ENCODE data around the gene INPP4A.

Gene INPP4A

DNA sequence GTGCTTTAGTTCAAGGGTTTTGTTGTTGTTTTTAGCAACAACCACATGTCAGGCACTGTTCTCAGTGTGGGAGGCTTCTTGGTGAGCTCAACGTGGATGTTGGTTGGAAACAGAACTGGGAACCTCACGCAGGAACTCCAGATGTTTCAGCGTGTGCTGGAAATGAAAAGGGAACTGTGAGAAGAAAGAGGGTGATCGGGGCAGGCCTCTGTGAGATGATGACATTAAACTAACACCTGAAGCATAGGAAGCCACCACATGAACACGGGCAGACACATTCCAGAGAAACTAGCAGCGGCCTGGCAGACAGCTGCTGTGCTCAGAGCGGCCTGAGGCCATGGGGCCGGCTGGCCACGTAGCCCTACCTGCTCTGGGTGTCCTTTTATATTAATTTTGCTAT, 97.2 kb downstream of the INPP4A start:
- TF ChIP-seq CTCF (IDR thresholded peaks at IDR 0.05; ENCODE audit: control insufficient read depth, insufficient read depth, low read depth, low read length, missing control alignments), result no peak
- H3K4me3 ChIP-seq (ENCODE audit: control insufficient read depth, low read depth, low read length), result no peak overlapping the region
- DNase-seq (ENCODE audit: low read depth), result no peak

DNA sequence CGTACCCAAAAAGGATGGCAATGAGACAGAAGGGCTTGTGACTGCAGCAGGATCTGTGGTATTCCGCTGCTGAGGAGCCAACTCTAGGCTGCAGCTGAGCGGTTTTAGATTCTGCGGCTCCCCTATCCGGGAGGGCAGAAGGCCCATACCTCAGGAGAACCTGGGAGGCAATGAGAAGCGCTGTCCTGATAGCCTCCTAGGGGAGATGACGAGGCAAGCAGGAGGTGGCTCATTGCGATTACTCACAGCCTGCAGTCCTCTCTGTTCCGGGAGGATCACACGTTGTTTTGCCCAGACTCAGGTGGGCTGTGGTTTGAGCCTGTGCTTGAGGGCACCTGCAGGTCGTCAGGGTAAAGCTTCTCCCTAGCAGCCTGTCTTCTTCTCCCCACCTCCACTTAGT, 98.6 kb downstream of the INPP4A start:
- DNase-seq (ENCODE audit: low read depth), result no peak
- H3K4me3 ChIP-seq (ENCODE audit: control insufficient read depth, low read depth, low read length), result no peak overlapping the region
- no peak for TF ChIP-seq CTCF (IDR thresholded peaks at IDR 0.05; ENCODE audit: control insufficient read depth, insufficient read depth, low read depth, low read length, missing control alignments)

GRCh38 chr2:98543842-98544241, 99.2 kb downstream of the INPP4A start:
- TF ChIP-seq CTCF (IDR thresholded peaks at IDR 0.05; ENCODE audit: control insufficient read depth, insufficient read depth, low read depth, low read length, missing control alignments), result no peak
- H3K4me3 ChIP-seq (ENCODE audit: control insufficient read depth, low read depth, low read length), result no peak overlapping the region
- no peak for DNase-seq (ENCODE audit: low read depth)

DNA sequence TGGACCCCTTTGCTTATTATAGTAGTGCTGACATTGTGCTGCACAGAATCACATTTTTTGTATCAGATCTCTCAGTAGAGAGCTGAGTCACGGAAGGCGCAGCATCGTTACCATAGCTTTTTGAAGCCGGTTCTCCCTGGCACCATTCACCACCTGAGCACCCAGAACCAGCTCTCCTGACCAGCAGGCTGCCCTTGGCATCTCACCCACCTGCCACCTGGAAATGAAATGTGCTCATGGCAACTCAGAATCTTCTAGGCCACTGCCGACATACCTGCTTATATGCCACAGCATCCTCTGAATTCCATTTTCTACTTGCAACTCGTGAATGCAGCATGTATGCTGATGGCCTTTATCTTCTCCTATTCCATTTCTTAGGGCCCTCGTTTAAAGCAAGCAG, 100.9 kb downstream of the INPP4A start:
- no peak overlapping the region for H3K4me3 ChIP-seq (ENCODE audit: control insufficient read depth, low read depth, low read length)
- TF ChIP-seq CTCF (IDR thresholded peaks at IDR 0.05; ENCODE audit: control insufficient read depth, insufficient read depth, low read depth, low read length, missing control alignments), result no peak
- DNase-seq (ENCODE audit: low read depth), result no peak

DNA sequence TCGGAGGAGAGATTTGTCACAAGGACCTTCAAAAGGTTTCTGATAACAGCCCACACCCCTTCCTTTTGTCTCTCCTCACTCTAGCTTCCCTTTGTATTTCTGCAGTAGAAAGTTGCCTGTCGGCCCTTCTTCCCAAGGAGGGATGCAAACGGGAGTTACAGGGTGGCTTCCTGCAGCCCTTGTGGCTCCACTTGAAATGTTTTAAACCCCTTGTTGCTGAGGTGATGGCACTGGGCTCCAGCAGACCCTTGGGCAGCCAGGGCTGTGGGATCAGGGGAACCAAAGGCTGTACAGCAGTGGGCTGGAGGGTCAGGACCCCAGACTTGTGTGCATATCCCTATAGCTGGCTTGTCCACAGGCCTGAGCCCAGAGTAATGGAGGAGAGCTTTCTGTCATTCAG, 101.5 kb downstream of the INPP4A start:
- no peak for TF ChIP-seq CTCF (IDR thresholded peaks at IDR 0.05; ENCODE audit: control insufficient read depth, insufficient read depth, low read depth, low read length, missing control alignments)
- DNase-seq (ENCODE audit: low read depth), result no peak
- H3K4me3 ChIP-seq (ENCODE audit: control insufficient read depth, low read depth, low read length), result no peak overlapping the region

- DNase-seq (ENCODE audit: low read depth), result no peak
- H3K4me3 ChIP-seq (ENCODE audit: control insufficient read depth, low read depth, low read length), result no peak overlapping the region
- TF ChIP-seq CTCF (IDR thresholded peaks at IDR 0.05; ENCODE audit: control insufficient read depth, insufficient read depth, low read depth, low read length, missing control alignments), result no peak
Measured at GRCh38 chr2:98547092-98547790, 102.6 kb downstream of the INPP4A start.

Data from AG09309 (cell line).